GM19463 (cell line): ENCODE results near the gene SRC.

Source experiments
- ATAC-seq: cut with Tn5 transposase; IDR thresholded peaks from one replicate; pipeline ENCODE4 v1.9.1; 2021; ENCODE audit warnings: mild to moderate bottlenecking, moderate library complexity; ENCODE audit not compliant: unreplicated experiment

Gene SRC

GRCh38 chr20:37446286-37447032 is 100.5 kb downstream of the SRC start:
- ATAC-seq: no peak

- ATAC-seq: no peak
Observed at GRCh38 chr20:37447688-37448087, 101.7 kb downstream of the SRC start.

- ATAC-seq: no peak
Observed at GRCh38 chr20:37449276-37449675, 103.3 kb downstream of the SRC start.

- ATAC-seq: no peak
Observed at GRCh38 chr20:37450344-37450743, 104.4 kb downstream of the SRC start.

GRCh38 chr20:37451616-37452015 is 105.7 kb downstream of the SRC start:
- no peak for ATAC-seq

GRCh38 chr20:37452236-37452635 is 106.3 kb downstream of the SRC start:
- no peak for ATAC-seq

- no peak for ATAC-seq
Observed at GRCh38 chr20:37453288-37453687, 107.3 kb downstream of the SRC start.

GRCh38 chr20:37453836-37454235 is 107.9 kb downstream of the SRC start:
- ATAC-seq: no peak

- no peak for ATAC-seq
Observed at GRCh38 chr20:37454636-37455385, 108.9 kb downstream of the SRC start.
